ENCODE data around the gene ZSCAN26.
"Not testable (repeated sequence)": the region's sequence is repeated elsewhere in the genome, so short reads cannot be mapped to it uniquely, and the experiment has no call there.

ZSCAN26 gene

GRCh38 chr6:28315628-28316027 is 48.7 kb downstream of the ZSCAN26 start:
- in situ Hi-C loops (cut with MboI; ENCODE audit: low sequenced_read_pairs) = no loop called here

DNA sequence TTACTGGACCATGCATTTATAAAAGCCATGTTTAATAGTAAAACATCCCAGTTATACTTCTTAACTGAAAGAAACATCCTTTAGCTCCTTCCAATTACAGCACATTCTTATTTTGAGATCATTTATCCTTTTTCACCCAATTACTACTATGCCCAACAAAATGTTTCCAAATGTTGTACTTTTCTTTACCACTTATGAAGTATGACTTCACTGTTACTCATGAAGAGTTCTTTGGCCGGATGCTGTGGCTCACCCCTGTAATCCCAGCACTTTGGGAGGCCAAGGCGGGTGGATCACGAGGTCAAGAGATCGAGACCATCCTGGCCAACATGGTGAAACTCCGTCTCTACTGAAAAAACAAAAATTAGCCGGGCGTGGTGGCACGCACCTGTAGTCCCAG is 50.9 kb downstream of the ZSCAN26 start:
- in situ Hi-C loops (cut with MboI; ENCODE audit: low sequenced_read_pairs) = not testable (repeated sequence)

- in situ Hi-C loops (cut with MboI; ENCODE audit: low sequenced_read_pairs) = no loop called here
These were observed 55.7 kb downstream of the ZSCAN26 start for GRCh38 chr6:28322661-28323060.

DNA sequence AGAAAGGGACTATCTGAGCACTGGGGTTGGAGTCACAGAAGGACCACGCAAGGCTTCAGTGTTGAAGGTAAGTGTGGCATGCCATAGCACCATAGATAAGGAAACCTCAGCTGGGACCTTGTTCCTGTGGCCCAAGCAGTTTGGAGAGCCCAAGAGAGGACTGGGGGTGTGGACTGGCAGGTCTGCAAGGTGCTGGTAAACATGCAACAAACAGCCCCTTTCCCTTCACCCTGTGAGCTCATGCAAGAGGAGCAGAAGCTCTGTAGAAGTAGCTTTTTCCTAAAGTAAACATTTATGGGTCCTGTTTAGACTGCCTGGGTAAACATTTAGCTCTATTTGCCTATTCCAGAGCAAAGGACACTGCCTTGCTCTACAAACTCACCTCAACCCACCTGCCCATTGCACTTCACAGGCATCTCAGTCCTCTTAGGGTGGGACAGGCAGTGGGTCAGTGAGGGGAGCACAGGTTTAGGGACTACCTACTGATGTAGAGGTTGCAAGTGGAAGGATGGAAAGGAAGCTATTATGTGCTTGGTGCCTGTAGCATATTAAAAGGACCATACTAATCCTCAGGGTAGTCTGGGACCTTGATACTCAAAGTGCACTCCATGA is 57.0 kb downstream of the ZSCAN26 start:
- in situ Hi-C loops (cut with MboI; ENCODE audit: low sequenced_read_pairs) = no loop called here

- in situ Hi-C loops (cut with MboI; ENCODE audit: low sequenced_read_pairs) = loop anchor here (25.0 kb wide), 1 partner anchor 439 kb away; a partner anchor contains a TSS
These were observed 59.5 kb downstream of the ZSCAN26 start for GRCh38 chr6:28326371-28326948.

Data from HL-60/S4 (cell line).